ENCODE measurements around the gene PLCB1.

- no peak for TF ChIP-seq POLR2A (IDR thresholded peaks at IDR 0.05; ENCODE audit: low read length)
- no peak for TF ChIP-seq GATA1 (IDR thresholded peaks at IDR 0.05; ENCODE audit: low read depth, low read length)
Observed at GRCh38 chr20:8933381-8933807, 801.3 kb downstream of the PLCB1 start.
